T-helper 1 cell treated with Interleukin-12 subunit alpha and Interleukin-12 subunit beta and Interleukin-4 antibody, amounts not matched to agents 30 μg/mL and 1 μg/mL, for 36 hours (primary cell): Measurements from ENCODE around the gene MAPKAPK3.

Experiments used
- H3K27ac Mint-ChIP-seq: one replicate; pipeline ENCODE4 v1.8.0; 2021; ENCODE audit warnings: mild to moderate bottlenecking, mixed read lengths
- H3K27me3 Mint-ChIP-seq: one replicate; pipeline ENCODE4 v1.8.0; 2021; ENCODE audit warnings: low read depth, mixed read lengths
- H3K36me3 Mint-ChIP-seq: one replicate; pipeline ENCODE4 v1.8.0; 2021; ENCODE audit warnings: low read depth, mixed read lengths
- H3K4me1 Mint-ChIP-seq: one replicate; pipeline ENCODE4 v1.8.0; 2021; ENCODE audit warnings: low read depth, mixed read lengths
- H3K4me3 Mint-ChIP-seq: one replicate; pipeline ENCODE4 v1.8.0; 2021; ENCODE audit warnings: mild to moderate bottlenecking, moderate library complexity, mixed read lengths
- H3K9me3 Mint-ChIP-seq: one replicate; pipeline ENCODE4 v1.8.0; 2021; ENCODE audit warnings: mixed read lengths

The MAPKAPK3 gene

GRCh38 chr3:50581459-50581842, 35.5 kb upstream of the MAPKAPK3 start:
- Mint-ChIP-seq H3K36me3 (peaks cover 53% of the 10 kb centered on the region), H3K27me3 (no peaks in the 10 kb centered on the region), H3K4me3 (no peak overlapping the region), H3K4me1 (peaks cover 49% of the 10 kb centered on the region), H3K9me3 (no peaks in the 10 kb centered on the region), H3K27ac (peak overlapping the region; percentile 81)

- H3K36me3 Mint-ChIP-seq, result peaks cover 50% of the 10 kb centered on the region
- H3K9me3 Mint-ChIP-seq, result no peaks in the 10 kb centered on the region
- no peak overlapping the region for H3K27ac Mint-ChIP-seq
- no peak overlapping the region for H3K4me3 Mint-ChIP-seq
- H3K27me3 Mint-ChIP-seq, result no peaks in the 10 kb centered on the region
- peaks cover 54% of the 10 kb centered on the region for H3K4me1 Mint-ChIP-seq
Observed at GRCh38 chr3:50582083-50582482, 34.9 kb upstream of the MAPKAPK3 start.

DNA sequence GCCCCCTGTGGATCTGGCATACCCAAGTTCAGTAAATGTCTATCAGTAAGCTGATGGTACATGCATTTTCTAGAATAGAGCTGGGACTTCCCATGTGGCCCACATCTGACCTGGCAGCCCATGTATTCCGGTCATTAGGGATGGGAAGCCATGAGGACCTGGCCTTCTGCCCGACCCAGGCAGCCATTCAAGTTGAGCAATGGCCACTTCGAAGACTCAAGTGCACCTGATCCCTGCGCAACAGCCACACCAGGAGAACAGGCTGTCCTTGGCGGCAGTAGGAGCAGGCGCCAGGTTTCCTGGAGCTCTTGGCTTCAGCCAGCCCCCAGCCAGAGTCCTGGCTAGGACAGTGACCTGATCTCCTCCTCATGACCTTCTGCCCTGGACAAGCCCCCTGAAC, 33.1 kb upstream of the MAPKAPK3 start:
- Mint-ChIP-seq H3K4me3 (no peak overlapping the region), H3K36me3 (peaks cover 48% of the 10 kb centered on the region), H3K27ac (peak overlapping the region; percentile 65)

GRCh38 chr3:50584391-50584790, 32.6 kb upstream of the MAPKAPK3 start:
- peaks cover 43% of the 10 kb centered on the region for H3K36me3 Mint-ChIP-seq
- H3K27ac Mint-ChIP-seq, result peak overlapping the region; percentile 64
- H3K27me3 Mint-ChIP-seq, result no peaks in the 10 kb centered on the region
- H3K4me3 Mint-ChIP-seq, result no peak overlapping the region
- no peaks in the 10 kb centered on the region for H3K9me3 Mint-ChIP-seq
- H3K4me1 Mint-ChIP-seq, result peaks cover 67% of the 10 kb centered on the region

More for the DNA sequence above, 33.1 kb upstream of the MAPKAPK3 start:
- Mint-ChIP-seq H3K27me3 (no peaks in the 10 kb centered on the region), H3K4me1 (peaks cover 64% of the 10 kb centered on the region), H3K9me3 (no peaks in the 10 kb centered on the region)

GRCh38 chr3:50585919-50586762, 30.8 kb upstream of the MAPKAPK3 start:
- Mint-ChIP-seq H3K4me1 (peaks cover 66% of the 10 kb centered on the region), H3K27me3 (no peaks in the 10 kb centered on the region), H3K27ac (peak overlapping the region; percentile 59), H3K9me3 (no peaks in the 10 kb centered on the region), H3K36me3 (peaks cover 36% of the 10 kb centered on the region), H3K4me3 (no peak overlapping the region)

DNA sequence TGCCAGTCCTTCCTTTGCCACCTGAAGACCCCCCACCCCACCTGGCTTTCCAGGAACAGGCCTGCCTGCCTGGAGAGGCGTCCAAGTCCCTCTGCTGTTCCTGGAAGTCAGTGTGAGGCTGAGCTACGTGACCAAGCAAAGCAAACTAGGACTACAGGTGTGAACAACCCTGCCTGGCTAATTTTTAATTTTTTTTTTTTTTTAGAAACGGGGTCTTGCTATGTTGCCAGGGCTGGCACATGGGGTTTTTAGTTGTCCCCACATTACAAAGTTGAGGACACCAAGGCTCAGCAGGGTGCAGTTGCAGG, 30.2 kb upstream of the MAPKAPK3 start:
- Mint-ChIP-seq H3K27me3 (no peaks in the 10 kb centered on the region), H3K9me3 (no peaks in the 10 kb centered on the region), H3K36me3 (peaks cover 34% of the 10 kb centered on the region), H3K4me1 (peaks cover 66% of the 10 kb centered on the region), H3K4me3 (no peak overlapping the region), H3K27ac (peak overlapping the region; percentile 83)

- peak overlapping the region; percentile 83 for H3K27ac Mint-ChIP-seq
- H3K4me1 Mint-ChIP-seq, result peaks cover 67% of the 10 kb centered on the region
- H3K9me3 Mint-ChIP-seq, result no peaks in the 10 kb centered on the region
- H3K36me3 Mint-ChIP-seq, result peaks cover 31% of the 10 kb centered on the region
- peak overlapping the region; percentile 59 for H3K4me3 Mint-ChIP-seq
- no peaks in the 10 kb centered on the region for H3K27me3 Mint-ChIP-seq
Observed at GRCh38 chr3:50587373-50587772, 29.6 kb upstream of the MAPKAPK3 start.

GRCh38 chr3:50587806-50588758, 28.9 kb upstream of the MAPKAPK3 start:
- H3K27ac Mint-ChIP-seq, result peak overlapping the region; percentile 83
- H3K36me3 Mint-ChIP-seq, result peaks cover 31% of the 10 kb centered on the region
- H3K27me3 Mint-ChIP-seq, result no peaks in the 10 kb centered on the region
- no peaks in the 10 kb centered on the region for H3K9me3 Mint-ChIP-seq
- H3K4me3 Mint-ChIP-seq, result peak overlapping the region; percentile 59
- H3K4me1 Mint-ChIP-seq, result peaks cover 70% of the 10 kb centered on the region

DNA sequence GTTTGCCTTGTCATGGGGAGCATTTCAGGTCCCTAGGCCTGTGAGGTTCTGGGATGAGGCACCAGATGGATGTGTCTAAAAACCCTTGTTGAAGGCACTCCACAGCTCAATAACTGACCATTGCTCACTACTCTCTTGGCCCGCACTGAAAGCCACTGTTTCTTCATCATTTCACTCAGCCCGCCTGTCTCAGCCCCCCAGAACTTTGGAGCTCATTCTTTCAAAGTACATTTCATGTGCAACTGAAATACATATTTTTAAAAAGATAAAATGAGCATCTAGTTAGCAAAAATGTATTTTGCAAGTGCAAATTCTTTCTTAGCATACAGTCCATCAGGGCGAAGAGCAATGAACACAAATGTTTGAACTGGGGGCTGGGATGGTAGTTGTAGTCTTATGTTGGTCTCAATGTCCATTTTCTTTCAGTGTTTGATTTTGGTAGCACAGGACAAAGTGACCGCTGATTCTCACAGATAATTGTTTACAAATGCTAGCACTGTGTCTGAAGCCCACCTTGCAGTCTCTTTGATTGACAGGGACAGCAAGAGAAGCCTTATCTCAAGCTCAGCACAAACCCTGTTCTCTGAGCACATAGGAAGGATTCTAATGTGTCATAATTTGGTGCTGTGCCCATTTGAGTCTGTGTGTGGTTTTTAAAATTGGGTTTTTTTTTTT, 28.1 kb upstream of the MAPKAPK3 start:
- peak overlapping the region; percentile 51 for H3K4me3 Mint-ChIP-seq
- H3K36me3 Mint-ChIP-seq, result peaks cover 27% of the 10 kb centered on the region
- peaks cover 72% of the 10 kb centered on the region for H3K4me1 Mint-ChIP-seq
- no peaks in the 10 kb centered on the region for H3K27me3 Mint-ChIP-seq
- peak overlapping the region; percentile 76 for H3K27ac Mint-ChIP-seq
- no peaks in the 10 kb centered on the region for H3K9me3 Mint-ChIP-seq

DNA sequence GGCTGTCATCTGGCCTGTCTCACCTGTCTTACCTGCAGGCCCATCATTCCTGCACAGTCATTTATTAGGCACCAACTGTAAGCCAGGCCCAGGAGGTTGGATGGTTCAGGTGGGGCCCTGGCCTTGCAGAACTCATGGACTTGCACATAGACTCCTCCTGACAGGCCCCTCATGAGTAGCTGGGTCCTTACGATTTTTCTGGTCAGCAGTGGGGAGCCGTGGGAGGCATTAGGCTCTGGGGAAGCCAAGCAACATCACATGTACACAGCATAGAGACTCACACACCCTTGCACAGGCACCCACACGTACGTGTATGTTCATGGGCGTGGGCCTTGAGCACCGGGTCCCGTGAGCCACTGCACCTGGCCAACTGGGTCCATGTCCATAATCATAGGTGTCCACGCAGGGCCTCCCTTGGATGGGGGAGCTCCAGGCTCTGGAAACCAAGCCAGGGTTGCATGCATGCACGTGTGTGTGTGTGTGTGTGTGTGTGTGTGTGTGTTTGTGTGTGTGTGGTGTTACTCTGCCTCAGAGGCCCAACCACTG, 25.7 kb upstream of the MAPKAPK3 start:
- Mint-ChIP-seq H3K36me3 (peaks cover 33% of the 10 kb centered on the region), H3K27me3 (no peaks in the 10 kb centered on the region), H3K4me3 (peak overlapping the region; percentile 60), H3K4me1 (peaks cover 81% of the 10 kb centered on the region), H3K27ac (peak overlapping the region; percentile 98), H3K9me3 (no peaks in the 10 kb centered on the region)

DNA sequence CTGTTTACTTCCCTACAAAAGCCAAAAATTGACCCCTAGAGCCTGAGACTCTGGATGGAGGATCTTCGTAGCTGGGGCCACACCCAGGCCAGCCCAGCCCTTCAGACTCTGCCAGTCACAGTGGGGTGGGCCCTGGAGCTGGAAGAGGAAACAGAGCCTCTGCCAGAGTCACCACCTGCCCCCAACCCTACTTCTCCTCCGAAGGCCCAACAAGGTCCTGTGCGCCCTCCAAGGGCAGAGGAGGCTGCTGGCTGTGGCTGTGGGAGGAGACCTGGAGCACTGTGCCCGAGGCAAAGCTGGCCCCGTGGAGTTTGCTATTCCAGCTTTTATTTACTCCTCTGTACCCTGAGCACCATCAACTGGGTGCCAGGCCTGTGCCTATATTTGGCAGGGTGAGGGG, 24.4 kb upstream of the MAPKAPK3 start:
- peaks cover 69% of the 10 kb centered on the region for H3K4me1 Mint-ChIP-seq
- H3K27me3 Mint-ChIP-seq, result no peaks in the 10 kb centered on the region
- peak overlapping the region; percentile 75 for H3K4me3 Mint-ChIP-seq
- peaks cover 29% of the 10 kb centered on the region for H3K36me3 Mint-ChIP-seq
- no peaks in the 10 kb centered on the region for H3K9me3 Mint-ChIP-seq
- peak overlapping the region; percentile 98 for H3K27ac Mint-ChIP-seq

DNA sequence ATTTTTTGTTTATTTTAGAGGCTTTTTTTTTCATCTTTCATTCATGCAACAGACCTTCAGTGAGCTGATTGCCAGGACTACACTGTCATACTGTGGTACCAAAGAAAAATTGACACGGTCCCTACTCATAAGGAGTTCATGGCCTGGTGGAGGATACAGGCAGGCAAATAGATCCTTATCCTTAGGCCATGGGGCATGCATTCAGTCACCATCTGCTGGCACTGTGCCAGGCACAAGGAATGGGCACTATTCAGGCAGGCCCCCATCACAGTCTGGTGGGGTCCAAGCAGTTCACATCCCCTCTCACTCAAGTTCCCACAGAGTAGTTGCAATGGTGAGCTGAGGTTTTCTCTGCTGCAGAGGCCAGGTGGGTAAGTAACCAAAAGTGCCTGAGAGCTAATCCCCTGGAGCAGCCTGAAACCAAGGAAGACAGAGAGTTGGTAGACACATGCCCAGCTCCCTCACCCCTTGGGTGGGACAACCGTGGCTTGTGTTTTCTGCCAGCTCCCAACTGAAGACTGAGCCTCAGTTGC, 22.6 kb upstream of the MAPKAPK3 start:
- Mint-ChIP-seq H3K27ac (peak overlapping the region; percentile 81), H3K9me3 (no peaks in the 10 kb centered on the region), H3K36me3 (peaks cover 32% of the 10 kb centered on the region), H3K4me3 (no peak overlapping the region), H3K4me1 (peaks cover 66% of the 10 kb centered on the region), H3K27me3 (no peaks in the 10 kb centered on the region)

DNA sequence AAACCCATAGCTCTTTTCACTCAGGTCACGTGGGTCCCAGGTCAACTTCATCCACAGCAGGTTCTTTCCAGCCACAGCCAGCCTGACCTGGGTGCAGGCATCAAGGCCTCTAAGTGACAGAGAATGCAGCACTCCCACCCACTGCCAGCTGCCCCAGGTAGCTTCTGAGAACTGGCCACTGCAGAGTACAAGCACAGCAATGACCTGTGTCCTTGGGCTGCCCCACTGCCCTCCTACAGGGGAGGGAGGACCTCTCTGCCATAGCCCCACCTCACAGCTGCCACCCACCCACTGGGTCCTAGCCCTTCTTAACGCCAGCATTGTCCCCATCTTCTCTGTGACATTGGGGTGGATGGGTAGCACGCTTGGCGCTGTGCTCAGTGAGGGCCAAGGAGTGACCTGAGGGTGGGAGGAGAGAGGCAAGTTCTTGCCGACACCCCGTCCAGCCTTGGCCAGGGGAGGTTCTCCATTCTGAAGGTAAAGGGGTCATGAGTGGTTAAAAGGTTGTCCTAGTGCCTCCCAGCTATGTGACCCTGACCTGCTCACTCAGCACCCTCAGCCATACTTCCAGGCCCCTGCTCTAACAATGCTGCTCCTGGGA, 17.7 kb upstream of the MAPKAPK3 start:
- Mint-ChIP-seq H3K27ac (peak overlapping the region; percentile 99), H3K9me3 (no peaks in the 10 kb centered on the region), H3K4me1 (peaks cover 78% of the 10 kb centered on the region), H3K4me3 (no peak overlapping the region), H3K36me3 (peaks cover 54% of the 10 kb centered on the region), H3K27me3 (no peaks in the 10 kb centered on the region)

DNA sequence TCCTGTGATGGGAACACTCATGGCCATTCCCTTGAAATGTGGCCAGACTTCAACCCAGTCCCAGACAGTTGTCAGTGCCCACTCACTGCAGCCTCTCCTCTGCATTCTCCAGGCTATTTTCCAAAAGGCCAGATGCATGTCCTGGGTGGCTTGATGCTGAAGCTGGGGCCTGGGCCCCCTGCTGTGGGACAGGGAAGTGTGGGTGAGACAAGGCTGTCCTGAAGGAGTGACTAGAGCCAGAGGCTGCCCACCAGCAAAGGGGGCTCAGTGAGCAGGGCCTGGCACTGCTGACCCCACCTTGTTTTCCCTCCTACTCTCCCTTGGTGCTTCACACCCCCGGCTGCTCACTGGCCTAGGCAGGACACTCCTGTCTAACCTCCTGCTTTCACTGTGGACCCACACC, 17.2 kb upstream of the MAPKAPK3 start:
- Mint-ChIP-seq H3K4me3 (peak overlapping the region; percentile 43), H3K27ac (peak overlapping the region; percentile 99), H3K9me3 (no peaks in the 10 kb centered on the region), H3K4me1 (peaks cover 77% of the 10 kb centered on the region), H3K27me3 (no peaks in the 10 kb centered on the region), H3K36me3 (peaks cover 55% of the 10 kb centered on the region)
